Sigmoid colon (tissue), 4 donors: ENCODE measurements around the gene NKX2-1.

Experiments
- EP300 ChIP-seq, 4 donors: sonication (generic); formaldehyde crosslinking; IDR thresholded peaks; one replicate each; pipeline ENCODE4 v1.6.1; 2017; ENCODE audit warnings: antibody characterized with exemption in 4 of 4
- POLR2A ChIP-seq, 2 donors: fragments of 450-650 bp; IDR thresholded peaks; one replicate each; pipeline ENCODE4 v1.6.1; 2016; ENCODE audit warnings: antibody characterized with exemption in 2 of 2, mild to moderate bottlenecking in 2 of 2, moderate library complexity in 2 of 2
- POLR2AphosphoS5 ChIP-seq, 4 donors: sonication (generic); formaldehyde crosslinking; IDR thresholded peaks; one replicate each; pipeline ENCODE4 v1.6.1; 2017; ENCODE audit warnings: antibody characterized with exemption in 4 of 4
- TF ChIP-seq, protein P1 (sequence below), 4 experiments: fragments of 450-650 bp in 3 of 4; fragments of 200-600 bp in 1 of 4; IDR thresholded peaks; one replicate each; pipeline ENCODE4 v1.5.1; 2016 to 2019; ENCODE audit warnings: antibody characterized with exemption in 4 of 4, mild to moderate bottlenecking in 3 of 4, moderate library complexity in 2 of 4

DNA sequence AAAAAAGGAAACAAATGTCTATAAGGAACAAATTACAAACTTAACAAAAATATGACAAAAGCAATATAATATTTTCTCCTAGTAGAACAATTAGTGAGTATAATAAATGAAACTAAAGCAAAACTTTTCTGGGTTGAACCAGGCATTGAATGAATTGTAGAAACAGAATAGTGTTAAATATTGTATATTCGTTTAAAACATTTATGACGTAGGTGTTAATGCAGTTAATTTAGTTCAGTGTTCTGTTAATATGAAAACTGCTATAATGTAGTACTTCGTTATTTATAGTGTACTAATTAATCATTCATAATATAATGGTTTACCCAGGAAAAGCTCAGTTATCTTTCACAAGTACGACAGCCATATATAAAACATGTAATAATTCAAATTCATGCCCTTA lies 23.7 kb downstream of the NKX2-1 start:
- TF ChIP-seq POLR2A (IDR thresholded peaks at IDR 0.05) (no peak), POLR2AphosphoS5 (IDR thresholded peaks at IDR 0.05) (no peak), EP300 (IDR thresholded peaks at IDR 0.05) (no peak)
- TF ChIP-seq, protein P1, sequence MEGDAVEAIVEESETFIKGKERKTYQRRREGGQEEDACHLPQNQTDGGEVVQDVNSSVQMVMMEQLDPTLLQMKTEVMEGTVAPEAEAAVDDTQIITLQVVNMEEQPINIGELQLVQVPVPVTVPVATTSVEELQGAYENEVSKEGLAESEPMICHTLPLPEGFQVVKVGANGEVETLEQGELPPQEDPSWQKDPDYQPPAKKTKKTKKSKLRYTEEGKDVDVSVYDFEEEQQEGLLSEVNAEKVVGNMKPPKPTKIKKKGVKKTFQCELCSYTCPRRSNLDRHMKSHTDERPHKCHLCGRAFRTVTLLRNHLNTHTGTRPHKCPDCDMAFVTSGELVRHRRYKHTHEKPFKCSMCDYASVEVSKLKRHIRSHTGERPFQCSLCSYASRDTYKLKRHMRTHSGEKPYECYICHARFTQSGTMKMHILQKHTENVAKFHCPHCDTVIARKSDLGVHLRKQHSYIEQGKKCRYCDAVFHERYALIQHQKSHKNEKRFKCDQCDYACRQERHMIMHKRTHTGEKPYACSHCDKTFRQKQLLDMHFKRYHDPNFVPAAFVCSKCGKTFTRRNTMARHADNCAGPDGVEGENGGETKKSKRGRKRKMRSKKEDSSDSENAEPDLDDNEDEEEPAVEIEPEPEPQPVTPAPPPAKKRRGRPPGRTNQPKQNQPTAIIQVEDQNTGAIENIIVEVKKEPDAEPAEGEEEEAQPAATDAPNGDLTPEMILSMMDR (IDR thresholded peaks at IDR 0.05): no peak
